ENCODE data around the gene GPR137B.

GPR137B gene

GRCh38 chr1:236211815-236212214 is 69.5 kb downstream of the GPR137B start:
- no peaks in the 10 kb centered on the region for H3K36me3 ChIP-seq
- peaks cover 3% of the 10 kb centered on the region; the same call in 1 of the 2 replicates for H3K27me3 ChIP-seq
- TF ChIP-seq CTCF (IDR thresholded peaks at IDR 0.05; ENCODE audit: low read depth, low read length) = no peak
- no peak for DNase-seq
- no peak overlapping the region for H3K4me3 ChIP-seq (ENCODE audit: low read depth, low read length)
- no peaks in the 10 kb centered on the region for H3K9me3 ChIP-seq
- no peaks in the 10 kb centered on the region for H3K4me1 ChIP-seq

GRCh38 chr1:236213534-236213933 is 71.2 kb downstream of the GPR137B start:
- H3K9me3 ChIP-seq = no peaks in the 10 kb centered on the region
- no peak for DNase-seq
- H3K4me3 ChIP-seq (ENCODE audit: low read depth, low read length) = no peak overlapping the region
- peaks cover 3% of the 10 kb centered on the region; the same call in 1 of the 2 replicates for H3K27me3 ChIP-seq
- no peak for TF ChIP-seq CTCF (IDR thresholded peaks at IDR 0.05; ENCODE audit: low read depth, low read length)
- H3K4me1 ChIP-seq = no peaks in the 10 kb centered on the region
- no peaks in the 10 kb centered on the region for H3K36me3 ChIP-seq

GRCh38 chr1:236214761-236215160 is 72.4 kb downstream of the GPR137B start:
- Histone ChIP-seq H3K4me3 (ENCODE audit: low read depth, low read length) (no peak overlapping the region), H3K36me3 (no peaks in the 10 kb centered on the region), H3K27me3 (peaks cover 3% of the 10 kb centered on the region; the same call in 1 of the 2 replicates), H3K9me3 (no peaks in the 10 kb centered on the region), H3K4me1 (no peaks in the 10 kb centered on the region)
- TF ChIP-seq CTCF (IDR thresholded peaks at IDR 0.05; ENCODE audit: low read depth, low read length) = no peak
- no peak for DNase-seq

GRCh38 chr1:236220473-236220872 is 78.1 kb downstream of the GPR137B start:
- Histone ChIP-seq H3K4me3 (ENCODE audit: low read depth, low read length) (no peak overlapping the region), H3K27me3 (peaks cover 5% of the 10 kb centered on the region), H3K4me1 (no peaks in the 10 kb centered on the region), H3K36me3 (no peaks in the 10 kb centered on the region), H3K9me3 (no peaks in the 10 kb centered on the region)
- no peak for DNase-seq
- no peak for TF ChIP-seq CTCF (IDR thresholded peaks at IDR 0.05; ENCODE audit: low read depth, low read length)

- peaks cover 5% of the 10 kb centered on the region for H3K27me3 ChIP-seq
- H3K9me3 ChIP-seq = no peaks in the 10 kb centered on the region
- H3K4me1 ChIP-seq = no peaks in the 10 kb centered on the region
- no peak overlapping the region for H3K4me3 ChIP-seq (ENCODE audit: low read depth, low read length)
- DNase-seq = no peak
- no peak for TF ChIP-seq CTCF (IDR thresholded peaks at IDR 0.05; ENCODE audit: low read depth, low read length)
- no peaks in the 10 kb centered on the region for H3K36me3 ChIP-seq
Measured at GRCh38 chr1:236222632-236223031, 80.3 kb downstream of the GPR137B start.

GRCh38 chr1:236228411-236228810 is 86.1 kb downstream of the GPR137B start:
- no peak for DNase-seq
- H3K4me3 ChIP-seq (ENCODE audit: low read depth, low read length) = no peak overlapping the region
- TF ChIP-seq CTCF (IDR thresholded peaks at IDR 0.05; ENCODE audit: low read depth, low read length) = no peak
- H3K9me3 ChIP-seq = no peaks in the 10 kb centered on the region
- H3K36me3 ChIP-seq = no peaks in the 10 kb centered on the region
- H3K27me3 ChIP-seq = peaks cover 5% of the 10 kb centered on the region
- H3K4me1 ChIP-seq = no peaks in the 10 kb centered on the region

Measured in BE2C (cell line).